IMR-90 (cell line): ENCODE data around the gene GHR. TPM values are rescaled to one million over a fixed set of nuclear protein-coding genes. Genes with fewer than 3 reads are reported as not detected.

Experiments
- ATAC-seq: fragments of 200-7000 bp; cut with Tn5 transposase; 2 replicates; pipeline ENCODE4 v1.9.1; 2020; ENCODE audit warnings: low read depth, mild to moderate bottlenecking, moderate library complexity
- BruUV-seq: library from RNA; stranded (reverse); fragments of 400-500 nt; replicated peaks from 2 replicates; lab custom pipeline; 2021; lab: Mats Ljungman, UMichigan
- CTCF ChIA-PET: fragments of 300-600 bp; formaldehyde crosslinking; extraction: SDS; loops from one replicate; lab custom pipeline; 2021; ENCODE audit warnings: antibody characterized with exemption; lab: Yijun Ruan, JAX
- POLR2A ChIA-PET: fragments of 300-600 bp; sonication (Branson Sonifier 250); formaldehyde crosslinking; loops from one replicate; lab custom pipeline; 2022; ENCODE audit warnings: antibody characterized with exemption; ENCODE audit not compliant: unreplicated experiment; lab: Charles Lee
- DNase-seq: peaks from one replicate; pipeline ENCODE4 v3.0.0; 2013
- H2AFZ ChIP-seq: replicated peaks from 2 replicates; pipeline ENCODE3; 2013; ENCODE audit warnings: low read length, mild to moderate bottlenecking; ENCODE audit not compliant: poor library complexity
- H2AK5ac ChIP-seq: 2 replicates; pipeline ENCODE4 v1.6.1; 2013; ENCODE audit warnings: low read depth, low read length, inconsistent platforms
- H2AK9ac ChIP-seq: replicated peaks from 2 replicates; pipeline ENCODE3; 2013; ENCODE audit warnings: mild to moderate bottlenecking, low read depth, low read length, moderate library complexity; ENCODE audit not compliant: poor library complexity
- H2BK120ac ChIP-seq: 2 replicates; pipeline ENCODE4 v1.6.1; 2013; ENCODE audit warnings: low read depth, low read length, inconsistent platforms
- H2BK15ac ChIP-seq: 3 replicates; pipeline ENCODE4 v1.6.1; 2013; ENCODE audit warnings: low read depth, low read length, inconsistent platforms
- H2BK20ac ChIP-seq: 2 replicates; pipeline ENCODE4 v1.6.1; 2013; ENCODE audit warnings: low read depth, mild to moderate bottlenecking, inconsistent platforms, low read length, moderate library complexity
- H2BK5ac ChIP-seq: 2 replicates; pipeline ENCODE4 v1.6.1; 2013; ENCODE audit warnings: mild to moderate bottlenecking, low read depth, low read length, inconsistent platforms; ENCODE audit not compliant: poor library complexity, severe bottlenecking
- H3K14ac ChIP-seq: replicated peaks from 2 replicates; pipeline ENCODE4 v1.6.1; 2013; ENCODE audit warnings: low read depth, low read length, inconsistent platforms
- H3K18ac ChIP-seq: 2 replicates; pipeline ENCODE4 v1.6.1; 2013; ENCODE audit warnings: low read depth, low read length, control low read depth
- H3K23ac ChIP-seq: 2 replicates; pipeline ENCODE4 v1.6.1; 2013; ENCODE audit warnings: low read depth, low read length, inconsistent platforms
- H3K27ac ChIP-seq: 2 replicates; pipeline ENCODE4 v1.5.1; 2013; ENCODE audit warnings: mild to moderate bottlenecking, control low read depth, low read length; ENCODE audit not compliant: insufficient read depth
- H3K27me3 ChIP-seq: 2 replicates; pipeline ENCODE4 v1.6.1; 2013; ENCODE audit warnings: low read length; ENCODE audit not compliant: control insufficient read depth, insufficient read depth
- H3K36me3 ChIP-seq: 2 replicates; pipeline ENCODE4 v1.6.1; 2013; ENCODE audit warnings: low read length, mixed read lengths; ENCODE audit not compliant: control insufficient read depth, insufficient read depth
- H3K4ac ChIP-seq: 2 replicates; pipeline ENCODE4 v1.6.1; 2013; ENCODE audit warnings: low read depth, low read length, inconsistent platforms
- H3K4me1 ChIP-seq: 2 replicates; pipeline ENCODE4 v1.6.1; 2013; ENCODE audit warnings: low read length, mixed read lengths; ENCODE audit not compliant: control insufficient read depth, insufficient read depth
- H3K4me2 ChIP-seq: 2 replicates; pipeline ENCODE4 v1.6.1; 2013; ENCODE audit warnings: low read depth, mild to moderate bottlenecking, control low read depth, low read length, moderate library complexity
- H3K4me3 ChIP-seq: 2 replicates; pipeline ENCODE4 v1.5.1; 2013; ENCODE audit warnings: low read depth, mild to moderate bottlenecking, control low read depth, low read length, moderate library complexity; ENCODE audit not compliant: insufficient read depth
- H3K56ac ChIP-seq: 2 replicates; pipeline ENCODE4 v1.6.1; 2013; ENCODE audit warnings: low read length, inconsistent platforms; ENCODE audit not compliant: insufficient read depth; ENCODE audit errors: extremely low read depth
- H3K79me1 ChIP-seq, 2 experiments: 2 replicates each; pipeline ENCODE4 v1.6.1; 2013; ENCODE audit warnings: low read length in 2 of 2, inconsistent platforms in 1 of 2, low read depth in 1 of 2
- H3K9ac ChIP-seq: 2 replicates; pipeline ENCODE4 v1.6.1; 2013; ENCODE audit warnings: low read depth, low read length, control low read depth
- H3K9me1 ChIP-seq: 2 replicates; pipeline ENCODE4 v1.6.1; 2013; ENCODE audit warnings: low read length, inconsistent platforms; ENCODE audit not compliant: insufficient read depth
- H3K9me3 ChIP-seq: 2 replicates; pipeline ENCODE4 v1.6.1; 2013; ENCODE audit warnings: low read length; ENCODE audit not compliant: control insufficient read depth, insufficient read depth
- H4K20me1 ChIP-seq: 2 replicates; pipeline ENCODE4 v1.6.1; 2013; ENCODE audit warnings: low read length, inconsistent platforms; ENCODE audit not compliant: insufficient read depth
- H4K5ac ChIP-seq: 2 replicates; pipeline ENCODE4 v1.6.1; 2013; ENCODE audit warnings: mild to moderate bottlenecking, low read depth, low read length, control low read depth
- H4K8ac ChIP-seq, 2 experiments: 2 replicates each; pipeline ENCODE4 v1.6.1; 2013; ENCODE audit warnings: low read depth in 2 of 2, low read length in 2 of 2, control low read depth in 1 of 2, inconsistent platforms in 1 of 2
- H4K91ac ChIP-seq: 2 replicates; pipeline ENCODE4 v1.6.1; 2013; ENCODE audit warnings: low read depth, low read length, inconsistent platforms; ENCODE audit not compliant: insufficient read depth
- CHD1 ChIP-seq: IDR thresholded peaks from 2 replicates; pipeline ENCODE4 v1.6.1; 2012; ENCODE audit warnings: low read depth, low read length, improper control_type of control experiment
- RCOR1 ChIP-seq: IDR thresholded peaks from 2 replicates; pipeline ENCODE4 v1.6.1; 2012; ENCODE audit warnings: mild to moderate bottlenecking, low read length, improper control_type of control experiment; ENCODE audit not compliant: insufficient replicate concordance
- WGBS, 2 experiments: methylation state at CpG; one replicate each; pipeline versions ENCODE4 v1.1.5 to v1.1.7; 2013; ENCODE audit warnings: missing lambda C conversion rate in 2 of 2; ENCODE audit not compliant: insufficient read length in 1 of 2; ENCODE audit errors: extremely low coverage in 2 of 2; 5-methylcytosine and 5-hydroxymethylcytosine counted together
- dilution Hi-C: fragments of 300-500 bp; cut with HindIII; formaldehyde crosslinking; loops from one replicate; pipeline ENCODE4 v1.14.3; 2018; ENCODE audit warnings: low sequenced_read_pairs; ENCODE audit not compliant: unreplicated experiment
- in situ Hi-C: fragments of 300-500 bp; cut with MboI; formaldehyde crosslinking; loops from 3 replicates; pipeline ENCODE4 v1.14.3; 2019; ENCODE audit warnings: low sequenced_read_pairs, inconsistent platforms, mixed read lengths
- intact Hi-C: fragments of 100-400 bp; cut with micrococcal nuclease; formaldehyde crosslinking; loops from 2 replicates; pipeline ENCODE4 v1.10.0; 2022
- polyA plus RNA-seq, 3 experiments: library from polyadenylated mRNA; depleted of rRNA; stranded (reverse); fragments of >200 nt; gene quantifications; 2 replicates each; pipeline ENCODE4 v1.2.3, GENCODE V29; 2012; ENCODE audit warnings: low replicate concordance in 1 of 3
- total RNA-seq: library from RNA; depleted of rRNA; stranded (reverse); fragments of >200 nt; gene quantifications from 2 replicates; pipeline ENCODE4 v1.2.3, GENCODE V29; 2012
- TF ChIP-seq, protein P1 (sequence below): fragments of 150-350 bp; IDR thresholded peaks from 2 replicates; pipeline ENCODE4 v1.6.1; 2017; ENCODE audit warnings: mild to moderate bottlenecking, antibody characterized with exemption, low read length, low read depth

Gene GHR
- total and polyA plus RNA-seq, 2 of the 4 experiments (the other 2 are of a cell fraction): 0.36 to 1.1 TPM

DNA sequence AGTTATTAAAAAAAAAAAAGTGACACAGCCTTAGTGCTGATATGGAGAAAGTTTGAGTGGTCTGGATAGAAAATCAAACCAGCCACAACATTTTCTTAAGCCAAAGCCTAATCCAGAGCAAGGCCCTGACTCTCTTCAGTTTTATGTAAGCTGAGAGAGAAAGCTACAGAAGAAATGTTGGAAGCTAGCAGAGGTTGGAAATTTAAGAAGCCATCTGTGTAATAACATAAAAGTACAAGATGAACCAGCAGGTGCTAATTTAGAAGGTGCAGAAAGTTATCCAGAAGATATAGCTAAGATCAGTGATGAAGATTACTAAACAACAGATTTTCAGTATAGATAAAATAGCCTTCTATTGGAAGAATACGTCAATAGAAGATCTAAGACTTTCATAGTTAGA, 102.9 kb downstream of the GHR start:
- ChIA-PET POLR2A (no interaction called here), CTCF (no interaction called here)
- Histone ChIP-seq H2AK9ac (no peak overlapping the region), H3K23ac (no peak overlapping the region), H2BK5ac (no peak overlapping the region), H3K4me3 (no peak overlapping the region), H2AFZ (no peak overlapping the region), H3K9me3 (no peaks in the 10 kb centered on the region), H2BK120ac (no peak overlapping the region), H4K8ac (no peak overlapping the region), H3K27me3 (no peaks in the 10 kb centered on the region), H3K79me1 (no peaks in the 10 kb centered on the region), H2BK15ac (no peak overlapping the region), H3K18ac (no peak overlapping the region), H4K20me1 (no peaks in the 10 kb centered on the region), H3K4ac (no peak overlapping the region), H2BK20ac (no peak overlapping the region), H4K91ac (no peak overlapping the region), H3K14ac (no peak overlapping the region), H3K36me3 (no peaks in the 10 kb centered on the region), H2AK5ac (no peak overlapping the region), H3K56ac (no peak overlapping the region), H3K9me1 (no peaks in the 10 kb centered on the region), H3K4me2 (no peak overlapping the region), H4K5ac (no peak overlapping the region), H3K27ac (no peak overlapping the region), H3K9ac (no peak overlapping the region), H3K4me1 (no peaks in the 10 kb centered on the region)
- no TSS peak for BruUV-seq
- DNase-seq (no peak), ATAC-seq (no peak)
- TF ChIP-seq CHD1 (no peak), RCOR1 (no peak)
- TF ChIP-seq, protein P1, sequence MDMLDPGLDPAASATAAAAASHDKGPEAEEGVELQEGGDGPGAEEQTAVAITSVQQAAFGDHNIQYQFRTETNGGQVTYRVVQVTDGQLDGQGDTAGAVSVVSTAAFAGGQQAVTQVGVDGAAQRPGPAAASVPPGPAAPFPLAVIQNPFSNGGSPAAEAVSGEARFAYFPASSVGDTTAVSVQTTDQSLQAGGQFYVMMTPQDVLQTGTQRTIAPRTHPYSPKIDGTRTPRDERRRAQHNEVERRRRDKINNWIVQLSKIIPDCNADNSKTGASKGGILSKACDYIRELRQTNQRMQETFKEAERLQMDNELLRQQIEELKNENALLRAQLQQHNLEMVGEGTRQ: no peak
- no CpG with 5 or more reads among the region's 1 CpG for WGBS, 2 experiments
- dilution Hi-C loops (no loop called here), in situ Hi-C loops (no loop called here), intact Hi-C loops (no loop called here)
